Coronary artery (tissue), 2 donors: ENCODE data around the gene PRKCH.

ENCODE experiments used
- DNase-seq: peaks from one replicate; pipeline ENCODE4 v3.0.0-alpha.2; 2017; ENCODE audit warnings: low spot score
- H3K27ac ChIP-seq, 2 donors: fragments of 200-600 bp; sonication (generic); one replicate each; pipeline ENCODE4 v1.5.1; 2016 to 2019
- H3K4me3 ChIP-seq: fragments of 200-600 bp; sonication (generic); 2 replicates; pipeline ENCODE4 v1.5.1; 2016; ENCODE audit warnings: mild to moderate bottlenecking, moderate library complexity
- CTCF ChIP-seq: fragments of 200-600 bp; sonication (generic); IDR thresholded peaks from one replicate; pipeline ENCODE4 v1.5.1; 2019; ENCODE audit warnings: antibody characterized with exemption

The PRKCH gene

GRCh38 chr14:61377749-61378148 is 56.4 kb downstream of the PRKCH start:
- no peak for DNase-seq
- no peak for TF ChIP-seq CTCF
- H3K4me3 ChIP-seq: no peak overlapping the region
- H3K27ac ChIP-seq: no peak overlapping the region

- DNase-seq: no peak
- TF ChIP-seq CTCF: no peak
- H3K4me3 ChIP-seq: no peak overlapping the region
- no peak overlapping the region for H3K27ac ChIP-seq
Observed at GRCh38 chr14:61379639-61380184, 58.3 kb downstream of the PRKCH start.

- H3K27ac ChIP-seq: no peak overlapping the region
- TF ChIP-seq CTCF: no peak
- no peak for DNase-seq
- no peak overlapping the region for H3K4me3 ChIP-seq
Observed at GRCh38 chr14:61380984-61381383, 59.6 kb downstream of the PRKCH start.

GRCh38 chr14:61381553-61381952 is 60.2 kb downstream of the PRKCH start:
- no peak for TF ChIP-seq CTCF
- Histone ChIP-seq H3K27ac (no peak overlapping the region), H3K4me3 (no peak overlapping the region)
- DNase-seq: no peak

GRCh38 chr14:61382842-61383241 is 61.5 kb downstream of the PRKCH start:
- no peak for DNase-seq
- no peak for TF ChIP-seq CTCF
- no peak overlapping the region for H3K27ac ChIP-seq
- H3K4me3 ChIP-seq: no peak overlapping the region

- TF ChIP-seq CTCF: no peak
- H3K4me3 ChIP-seq: no peak overlapping the region
- DNase-seq: no peak
- no peak overlapping the region for H3K27ac ChIP-seq
Observed at GRCh38 chr14:61385002-61385685, 63.8 kb downstream of the PRKCH start.

GRCh38 chr14:61386173-61386772 is 64.9 kb downstream of the PRKCH start:
- DNase-seq: no peak
- TF ChIP-seq CTCF: no peak
- H3K27ac ChIP-seq: no peak overlapping the region
- no peak overlapping the region for H3K4me3 ChIP-seq
